Measurements from ENCODE around the gene HERC2.

HERC2 gene

GRCh38 chr15:28080386-28080785 is 241.6 kb downstream of the HERC2 start:
- DNase-seq, result no peak

GRCh38 chr15:28079313-28079969 is 242.5 kb downstream of the HERC2 start:
- Histone ChIP-seq H3K36me3 (ENCODE audit: insufficient read depth, low read length) (no peaks in the 10 kb centered on the region), H3K9me3 (ENCODE audit: insufficient read depth, low read length, severe bottlenecking) (no peaks in the 10 kb centered on the region), H3K4me1 (ENCODE audit: insufficient read depth, low read length) (no peaks in the 10 kb centered on the region), H3K27me3 (ENCODE audit: insufficient read depth, low read length, poor library complexity) (no peaks in the 10 kb centered on the region), H3K27ac (ENCODE audit: low read length) (no peak overlapping the region), H3K79me2 (ENCODE audit: insufficient read depth, low read length) (no peaks in the 10 kb centered on the region), H3K9ac (ENCODE audit: low read depth, low read length) (no peak overlapping the region), H3K4me3 (ENCODE audit: low read depth in 1 of 2, low read length in 2 of 2) (no peak overlapping the region), H2AFZ (ENCODE audit: low read depth, low read length) (no peak overlapping the region), H4K20me1 (ENCODE audit: insufficient read depth, low read length) (no peaks in the 10 kb centered on the region), H3K4me2 (ENCODE audit: insufficient read depth, low read length) (no peak overlapping the region)
- DNase-seq (no peak), ATAC-seq (ENCODE audit: insufficient read depth, low read depth) (no peak)
- no peak for TF ChIP-seq CTCF (IDR thresholded peaks at IDR 0.05; ENCODE audit: borderline replicate concordance, extremely low read depth, low read length, poor library complexity, severe bottlenecking)
- TF ChIP-seq EZH2 (IDR thresholded peaks at IDR 0.05; ENCODE audit: borderline replicate concordance, low read depth, low read length, severe bottlenecking), result no peak

More at GRCh38 chr15:28080386-28080785, 241.6 kb downstream of the HERC2 start:
- Histone ChIP-seq H3K79me2 (ENCODE audit: insufficient read depth, low read length) (no peaks in the 10 kb centered on the region), H2AFZ (ENCODE audit: low read depth, low read length) (no peak overlapping the region), H3K27ac (ENCODE audit: low read length) (no peak overlapping the region), H3K4me3 (ENCODE audit: low read depth in 1 of 2, low read length in 2 of 2) (no peak overlapping the region), H3K9ac (ENCODE audit: low read depth, low read length) (no peak overlapping the region), H3K27me3 (ENCODE audit: insufficient read depth, low read length, poor library complexity) (no peaks in the 10 kb centered on the region), H3K4me1 (ENCODE audit: insufficient read depth, low read length) (no peaks in the 10 kb centered on the region), H3K36me3 (ENCODE audit: insufficient read depth, low read length) (no peaks in the 10 kb centered on the region), H4K20me1 (ENCODE audit: insufficient read depth, low read length) (no peaks in the 10 kb centered on the region), H3K9me3 (ENCODE audit: insufficient read depth, low read length, severe bottlenecking) (no peaks in the 10 kb centered on the region), H3K4me2 (ENCODE audit: insufficient read depth, low read length) (no peak overlapping the region)
- ATAC-seq (ENCODE audit: insufficient read depth, low read depth), result no peak
- TF ChIP-seq CTCF (IDR thresholded peaks at IDR 0.05; ENCODE audit: borderline replicate concordance, extremely low read depth, low read length, poor library complexity, severe bottlenecking) (no peak), EZH2 (IDR thresholded peaks at IDR 0.05; ENCODE audit: borderline replicate concordance, low read depth, low read length, severe bottlenecking) (no peak)

GRCh38 chr15:28078191-28078719 is 243.7 kb downstream of the HERC2 start:
- Histone ChIP-seq H3K9ac (ENCODE audit: low read depth, low read length) (no peak overlapping the region), H3K36me3 (ENCODE audit: insufficient read depth, low read length) (no peaks in the 10 kb centered on the region), H3K27ac (ENCODE audit: low read length) (no peak overlapping the region), H3K4me2 (ENCODE audit: insufficient read depth, low read length) (no peak overlapping the region), H3K79me2 (ENCODE audit: insufficient read depth, low read length) (no peaks in the 10 kb centered on the region), H3K4me3 (ENCODE audit: low read depth in 1 of 2, low read length in 2 of 2) (no peak overlapping the region), H3K9me3 (ENCODE audit: insufficient read depth, low read length, severe bottlenecking) (no peaks in the 10 kb centered on the region), H4K20me1 (ENCODE audit: insufficient read depth, low read length) (no peaks in the 10 kb centered on the region), H3K4me1 (ENCODE audit: insufficient read depth, low read length) (no peaks in the 10 kb centered on the region), H3K27me3 (ENCODE audit: insufficient read depth, low read length, poor library complexity) (no peaks in the 10 kb centered on the region), H2AFZ (ENCODE audit: low read depth, low read length) (no peak overlapping the region)
- TF ChIP-seq CTCF (IDR thresholded peaks at IDR 0.05; ENCODE audit: borderline replicate concordance, extremely low read depth, low read length, poor library complexity, severe bottlenecking), result no peak
- DNase-seq, result no peak
- no peak for ATAC-seq (ENCODE audit: insufficient read depth, low read depth)

Data from DND-41 (cell line).